NOMO-1 (cell line): ENCODE results near the gene C4A.
"Not testable (repeated sequence)": the region's sequence is repeated elsewhere in the genome, so short reads cannot be mapped to it uniquely, and the experiment has no call there.

Source experiments
- DNase-seq, 2 experiments: peaks; one replicate each; lab custom pipeline; 2025; ENCODE audit not compliant: unreplicated experiment in 2 of 2; lab: John Stamatoyannopoulos, UW

Gene C4A

DNA sequence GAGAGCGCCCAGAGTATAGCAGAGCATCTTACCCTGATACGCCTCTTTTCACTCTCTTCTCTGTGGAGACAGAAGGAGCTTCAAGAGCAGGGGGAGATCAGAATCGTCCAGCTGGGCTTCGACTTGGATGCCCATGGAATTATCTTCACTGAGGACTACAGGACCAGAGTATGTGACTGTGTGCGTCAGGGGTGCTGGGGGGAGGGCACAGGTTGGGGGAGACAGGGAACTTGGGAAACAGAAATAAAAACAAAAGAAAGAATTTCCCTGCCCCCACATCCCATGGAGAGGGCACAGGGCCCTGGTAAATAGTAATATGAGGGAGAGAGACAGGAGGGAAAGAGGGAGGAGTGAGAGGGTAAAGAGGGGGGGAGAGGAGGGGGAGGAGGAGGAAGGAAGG, 3.0 kb upstream of the C4A start:
- DNase-seq, result no peak

DNA sequence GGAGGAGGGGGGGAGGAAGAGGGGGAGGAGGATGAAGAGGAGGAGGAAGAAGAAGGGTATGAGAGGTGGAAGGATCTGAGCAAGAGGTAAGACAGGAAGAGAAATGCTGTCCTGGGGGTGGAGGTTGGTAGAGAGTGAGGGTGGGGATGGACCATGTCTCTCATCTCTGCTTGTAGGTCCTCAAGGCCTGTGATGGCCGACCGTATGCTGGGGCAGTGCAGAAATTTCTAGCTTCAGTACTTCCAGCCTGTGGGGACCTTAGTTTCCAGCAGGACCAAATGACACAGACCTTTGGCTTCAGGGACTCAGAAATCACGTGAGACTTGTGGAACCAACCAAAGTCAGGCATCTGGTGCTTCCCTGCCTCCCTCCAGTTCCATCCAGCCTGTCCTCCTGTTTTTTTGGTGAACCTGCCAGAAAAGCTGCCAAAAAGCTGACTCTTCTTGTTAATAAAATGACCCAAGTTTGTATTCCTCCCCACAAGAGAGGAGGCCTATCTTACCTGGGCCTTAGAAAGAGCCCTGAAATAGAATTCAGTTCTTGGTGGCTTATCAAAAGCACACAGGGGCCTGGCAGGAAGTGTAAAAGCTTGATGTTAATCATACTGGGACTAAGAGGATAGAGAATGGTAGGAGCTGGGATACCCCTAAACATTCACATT, 2.5 kb upstream of the C4A start:
- no peak for DNase-seq

DNA sequence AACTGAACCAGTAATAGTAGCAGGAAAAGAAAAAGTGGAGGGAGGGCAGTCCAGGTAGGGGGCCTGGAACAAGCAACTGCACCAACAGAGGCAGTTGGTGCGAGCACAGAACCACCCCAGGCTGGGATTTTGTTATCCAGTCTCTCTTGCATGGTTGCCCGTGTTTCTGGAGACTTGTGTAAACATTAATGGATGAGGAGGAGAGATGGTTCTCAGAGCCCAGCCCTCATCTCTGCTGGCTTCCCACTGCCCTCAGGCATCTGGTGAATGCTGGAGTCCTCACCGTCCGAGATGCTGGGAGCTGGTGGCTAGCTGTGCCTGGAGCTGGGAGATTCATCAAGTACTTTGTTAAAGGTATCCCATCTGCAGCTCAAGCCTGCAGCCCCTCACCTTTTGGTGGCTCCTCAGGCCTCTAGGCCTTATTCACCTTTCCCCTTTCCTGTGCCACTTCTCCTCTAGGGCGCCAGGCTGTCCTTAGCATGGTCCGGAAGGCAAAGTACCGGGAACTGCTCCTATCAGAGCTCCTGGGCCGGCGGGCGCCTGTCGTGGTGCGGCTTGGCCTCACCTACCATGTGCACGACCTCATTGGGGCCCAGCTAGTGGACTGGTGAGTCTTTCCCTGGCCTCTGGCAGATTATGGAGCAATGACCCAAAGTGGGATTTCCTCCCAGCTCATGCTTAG, 1.5 kb upstream of the C4A start:
- not testable (repeated sequence) for DNase-seq

DNA sequence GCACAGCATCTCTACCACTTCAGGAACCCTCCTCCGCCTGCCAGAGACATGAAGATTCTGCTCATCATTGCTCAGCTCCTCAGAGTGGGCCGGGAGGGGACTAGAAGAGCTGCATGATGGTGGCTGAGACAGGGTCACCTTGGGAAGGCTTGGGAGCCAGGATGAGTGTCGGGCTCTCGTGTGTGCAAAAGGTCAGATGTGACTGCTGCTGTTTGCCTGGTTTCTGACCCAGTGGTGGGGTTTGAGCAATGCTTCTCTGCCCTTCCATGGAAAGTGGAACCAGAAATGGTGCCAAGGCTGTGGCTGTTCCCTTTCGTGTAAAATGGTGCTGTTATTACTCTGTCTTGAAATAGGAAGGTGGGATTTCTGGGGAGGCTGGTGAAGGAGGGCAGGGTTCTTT, 859 bp upstream of the C4A start:
- not testable (repeated sequence) for DNase-seq

DNA sequence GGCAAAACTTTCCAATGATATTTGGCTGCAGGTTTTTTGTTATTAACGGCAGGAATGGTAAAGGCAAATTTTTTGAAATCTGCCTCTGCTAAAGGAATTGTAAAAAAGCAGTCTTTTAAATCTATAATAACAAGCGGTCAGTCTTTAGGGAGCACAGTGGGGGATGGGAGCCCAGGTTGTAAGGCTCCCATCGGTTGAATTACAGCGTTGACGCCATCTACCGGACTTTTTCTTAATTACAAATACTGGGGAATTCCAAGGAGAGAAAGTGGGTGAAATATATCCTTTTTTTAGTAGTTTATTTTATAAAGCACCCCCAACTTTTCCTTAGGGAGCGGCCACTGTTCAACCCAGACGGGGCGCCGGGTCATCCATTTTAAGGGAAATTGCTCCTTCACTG, 7.5 kb downstream of the C4A start:
- DNase-seq, result not testable (repeated sequence)

DNA sequence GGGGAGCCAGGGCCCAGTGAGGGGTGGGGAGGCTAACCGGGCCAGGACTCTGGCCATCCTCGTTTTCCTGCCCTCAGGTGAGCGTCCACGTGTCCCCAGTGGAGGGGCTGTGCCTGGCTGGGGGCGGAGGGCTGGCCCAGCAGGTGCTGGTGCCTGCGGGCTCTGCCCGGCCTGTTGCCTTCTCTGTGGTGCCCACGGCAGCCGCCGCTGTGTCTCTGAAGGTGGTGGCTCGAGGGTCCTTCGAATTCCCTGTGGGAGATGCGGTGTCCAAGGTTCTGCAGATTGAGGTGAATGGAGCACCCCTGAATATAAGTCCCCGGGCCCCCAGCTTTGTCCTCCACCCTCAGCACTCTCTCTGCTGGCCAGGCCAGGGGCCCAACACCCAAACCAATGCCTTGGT, 12.6 kb downstream of the C4A start:
- DNase-seq, result not testable (repeated sequence)

DNA sequence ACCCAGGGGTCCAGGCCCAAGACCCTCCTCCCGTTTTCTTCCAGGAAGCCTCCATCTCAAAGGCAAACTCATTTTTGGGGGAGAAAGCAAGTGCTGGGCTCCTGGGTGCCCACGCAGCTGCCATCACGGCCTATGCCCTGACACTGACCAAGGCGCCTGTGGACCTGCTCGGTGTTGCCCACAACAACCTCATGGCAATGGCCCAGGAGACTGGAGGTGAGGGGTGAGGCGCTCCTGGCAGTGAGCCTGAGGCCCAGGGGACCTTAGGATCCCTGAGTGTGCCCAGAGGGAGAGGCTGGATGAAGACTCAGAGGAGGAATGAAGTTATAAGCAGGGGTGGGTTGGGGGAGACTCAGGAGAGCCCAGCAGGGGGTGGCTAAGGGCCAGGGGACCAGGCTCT, 14.5 kb downstream of the C4A start:
- not testable (repeated sequence) for DNase-seq

DNA sequence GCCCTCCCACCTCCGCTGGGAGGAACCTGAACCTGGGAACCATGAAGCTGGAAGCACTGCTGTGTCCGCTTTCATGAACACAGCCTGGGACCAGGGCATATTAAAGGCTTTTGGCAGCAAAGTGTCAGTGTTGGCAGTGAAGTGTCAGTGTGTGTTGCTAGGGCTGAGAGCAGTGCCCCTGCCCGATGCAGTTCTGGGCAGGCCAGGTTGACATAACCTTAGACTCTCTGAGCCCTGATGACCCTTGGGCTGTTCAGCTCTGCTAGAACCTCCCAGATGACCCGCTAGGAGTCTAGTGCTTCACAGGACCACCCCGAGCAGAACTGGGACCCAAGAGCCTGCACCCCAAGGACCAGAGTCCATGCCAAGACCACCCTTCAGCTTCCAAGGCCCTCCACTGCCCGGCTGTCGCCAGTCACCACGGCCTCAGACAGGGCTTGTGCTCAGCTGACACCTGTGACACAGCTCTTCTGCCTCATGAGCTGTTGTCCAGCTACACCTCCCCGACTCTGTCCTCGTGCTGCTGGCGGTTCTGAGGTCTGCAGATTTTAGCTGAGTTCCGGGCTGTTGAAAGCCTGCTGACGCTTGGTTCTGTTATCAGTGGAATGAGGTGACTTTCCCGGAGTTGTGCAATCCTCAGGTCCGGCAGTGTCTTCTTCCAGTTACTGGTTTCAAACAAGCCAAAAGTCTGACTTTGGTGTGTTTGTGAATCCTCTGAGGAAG, 20.9 kb downstream of the C4A start:
- DNase-seq, result not testable (repeated sequence)

DNA sequence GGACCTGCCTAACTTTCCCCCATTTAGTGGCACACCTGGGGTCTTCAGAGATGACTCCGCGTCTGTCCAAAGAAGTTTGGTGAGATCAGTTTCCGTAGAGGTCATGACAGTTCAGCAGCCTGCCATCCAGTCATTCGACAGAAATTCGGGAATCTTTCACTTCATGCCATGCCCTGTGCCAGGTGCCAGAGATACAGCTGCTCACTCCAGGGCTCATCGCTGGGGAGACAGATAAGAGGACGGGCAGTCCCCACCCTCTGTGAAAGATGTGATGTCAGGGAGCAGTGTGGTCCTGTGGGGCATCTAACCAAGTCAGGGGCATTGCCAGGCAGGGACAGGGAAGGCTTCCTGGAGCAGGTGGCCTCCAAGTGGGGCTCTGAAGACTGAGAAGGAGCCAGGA, 21.4 kb downstream of the C4A start:
- DNase-seq, result not testable (repeated sequence)

DNA sequence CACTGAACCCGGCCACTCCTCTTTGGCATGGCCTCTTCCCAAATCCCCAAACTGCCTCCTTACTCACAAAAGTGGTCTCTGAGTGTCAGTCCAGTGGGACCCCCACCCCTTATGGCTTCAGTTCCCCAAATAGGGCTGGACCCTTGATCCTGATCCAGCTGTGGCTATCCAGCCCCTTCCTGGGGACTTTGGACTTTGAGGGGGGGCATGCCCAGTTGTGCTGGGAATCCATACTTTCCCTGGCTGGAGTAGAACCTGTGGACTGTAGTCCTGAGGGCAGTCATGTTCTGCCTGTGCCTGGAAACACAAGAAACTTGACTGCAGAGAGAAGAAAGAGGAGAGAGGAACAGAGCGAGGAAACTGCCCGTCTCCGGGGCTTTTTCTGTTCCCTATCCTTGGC, 22.5 kb downstream of the C4A start:
- DNase-seq, result not testable (repeated sequence)

DNA sequence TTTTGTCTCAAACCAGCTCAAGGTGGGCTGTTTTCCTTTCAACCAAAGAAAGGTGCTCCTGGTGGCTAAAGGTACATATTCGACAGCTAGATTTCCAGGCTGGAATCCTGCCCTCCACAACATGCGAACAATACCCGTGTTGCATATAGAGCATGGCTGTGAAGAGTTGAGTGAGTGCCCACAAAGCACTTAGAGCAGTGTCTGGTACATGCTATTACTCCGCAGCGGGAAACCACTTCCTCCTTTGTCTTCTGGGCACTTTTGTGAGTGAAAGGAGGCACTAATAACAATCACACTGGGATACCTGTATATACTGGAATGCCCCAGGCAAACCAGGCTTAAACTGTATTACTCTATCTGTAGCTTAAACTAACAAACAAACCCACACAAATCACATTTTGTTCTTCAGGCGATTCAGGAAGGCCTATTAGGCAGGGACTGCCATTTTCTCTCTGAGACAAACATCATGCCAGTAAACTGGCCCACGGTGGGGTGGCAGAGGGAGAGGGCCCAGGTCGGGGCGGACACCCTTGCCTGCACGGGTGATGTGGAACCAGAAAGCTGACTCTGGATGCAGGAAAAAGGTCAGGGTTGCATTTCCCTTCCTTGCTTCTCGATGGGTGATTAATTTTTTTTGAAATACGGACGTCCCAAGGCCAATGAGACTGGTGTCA, 23.1 kb downstream of the C4A start:
- DNase-seq, result not testable (repeated sequence)

DNA sequence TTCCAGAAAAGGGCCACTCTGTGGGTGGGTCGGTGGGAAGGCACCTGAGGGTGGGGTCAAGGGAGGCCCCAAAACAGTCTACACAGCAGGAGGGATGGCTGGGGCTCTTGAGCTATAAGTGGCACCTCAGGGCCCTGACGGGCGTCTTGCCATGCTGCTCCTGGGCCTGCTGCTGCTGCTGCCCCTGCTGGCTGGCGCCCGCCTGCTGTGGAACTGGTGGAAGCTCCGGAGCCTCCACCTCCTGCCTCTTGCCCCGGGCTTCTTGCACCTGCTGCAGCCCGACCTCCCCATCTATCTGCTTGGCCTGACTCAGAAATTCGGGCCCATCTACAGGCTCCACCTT, 23.7 kb downstream of the C4A start:
- DNase-seq, result not testable (repeated sequence)

DNA sequence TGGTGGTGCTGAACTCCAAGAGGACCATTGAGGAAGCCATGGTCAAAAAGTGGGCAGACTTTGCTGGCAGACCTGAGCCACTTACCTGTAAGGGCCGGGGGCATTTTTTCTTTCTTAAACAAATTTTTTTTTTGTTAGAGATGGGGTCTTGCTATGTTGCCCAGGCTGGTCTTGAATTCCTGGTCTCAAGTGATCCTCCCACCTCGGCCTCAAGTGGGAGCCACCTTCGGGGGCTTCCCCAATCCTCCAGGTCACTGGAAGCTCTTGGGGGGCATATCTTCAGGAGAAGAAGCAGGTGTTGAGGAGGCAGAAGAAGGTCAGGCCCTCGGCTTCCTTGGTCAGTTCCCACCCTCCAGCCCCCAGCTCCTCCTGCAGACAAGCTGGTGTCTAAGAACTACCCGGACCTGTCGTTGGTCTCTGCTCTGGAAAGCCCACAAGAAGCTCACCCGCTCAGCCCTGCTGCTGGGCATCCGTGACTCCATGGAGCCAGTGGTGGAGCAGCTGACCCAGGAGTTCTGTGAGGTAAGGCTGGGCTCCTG, 24.2 kb downstream of the C4A start:
- not testable (repeated sequence) for DNase-seq

DNA sequence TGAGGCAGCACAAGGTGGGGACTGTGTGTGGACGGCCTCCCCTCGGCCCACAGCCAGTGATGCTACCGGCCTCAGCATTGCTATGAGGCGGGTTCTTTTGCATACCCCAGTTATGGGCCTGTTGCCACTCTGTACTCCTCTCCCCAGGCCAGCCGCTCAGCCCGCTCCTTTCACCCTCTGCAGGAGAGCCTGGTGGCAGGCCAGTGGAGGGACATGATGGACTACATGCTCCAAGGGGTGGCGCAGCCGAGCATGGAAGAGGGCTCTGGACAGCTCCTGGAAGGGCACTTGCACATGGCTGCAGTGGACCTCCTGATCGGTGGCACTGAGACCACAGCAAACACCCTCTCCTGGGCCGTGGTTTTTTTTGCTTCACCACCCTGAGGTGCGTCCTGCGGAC, 25.2 kb downstream of the C4A start:
- DNase-seq, result not testable (repeated sequence)

DNA sequence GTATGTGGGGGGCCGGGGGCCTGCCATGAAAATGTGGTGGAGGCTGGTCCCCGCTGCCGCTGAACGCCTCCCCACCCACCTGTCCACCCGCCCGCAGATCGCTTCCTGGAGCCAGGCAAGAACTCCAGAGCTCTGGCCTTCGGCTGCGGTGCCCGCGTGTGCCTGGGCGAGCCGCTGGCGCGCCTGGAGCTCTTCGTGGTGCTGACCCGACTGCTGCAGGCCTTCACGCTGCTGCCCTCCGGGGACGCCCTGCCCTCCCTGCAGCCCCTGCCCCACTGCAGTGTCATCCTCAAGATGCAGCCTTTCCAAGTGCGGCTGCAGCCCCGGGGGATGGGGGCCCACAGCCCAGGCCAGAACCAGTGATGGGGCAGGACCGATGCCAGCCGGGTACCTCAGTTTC, 26.2 kb downstream of the C4A start:
- DNase-seq, result not testable (repeated sequence)

DNA sequence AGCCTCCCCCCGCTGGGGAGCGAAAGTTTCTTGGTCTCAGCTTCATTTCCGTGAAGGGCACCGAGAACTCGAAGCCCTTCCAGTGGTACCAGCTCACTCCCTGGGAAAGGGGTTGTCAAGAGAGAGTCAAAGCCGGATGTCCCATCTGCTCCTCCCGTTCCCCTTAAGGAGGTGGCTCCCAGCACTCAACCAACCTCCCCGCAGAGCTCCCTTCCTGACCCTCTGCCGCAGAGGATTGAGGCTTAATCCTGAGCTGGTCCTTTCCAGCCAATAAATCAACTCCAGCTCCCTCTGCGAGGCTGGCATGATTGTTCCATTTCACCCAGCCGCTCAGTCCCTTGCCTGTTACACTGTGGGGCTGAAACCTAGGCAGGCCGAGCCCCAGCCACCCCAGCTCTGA, 26.8 kb downstream of the C4A start:
- not testable (repeated sequence) for DNase-seq

DNA sequence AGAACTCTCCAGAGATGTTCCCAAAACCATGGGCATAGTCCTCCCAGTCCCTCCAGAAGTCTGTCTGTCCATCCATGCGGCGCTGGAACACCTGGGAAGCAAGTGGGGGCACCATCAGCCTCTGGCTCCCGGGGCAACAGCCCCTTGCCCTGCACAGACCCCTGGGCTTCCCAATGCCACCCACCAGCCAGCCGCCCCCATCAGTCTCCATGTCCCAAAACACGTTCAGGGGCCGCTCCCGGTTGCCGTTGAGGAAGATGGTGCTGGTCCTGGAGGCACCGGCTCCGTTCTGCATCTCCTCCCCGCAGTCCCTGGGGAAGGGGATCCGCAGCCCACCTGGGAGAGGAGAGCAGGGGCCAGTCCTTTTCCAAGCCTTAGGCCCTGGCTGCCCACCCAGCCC, 27.7 kb downstream of the C4A start:
- not testable (repeated sequence) for DNase-seq

DNA sequence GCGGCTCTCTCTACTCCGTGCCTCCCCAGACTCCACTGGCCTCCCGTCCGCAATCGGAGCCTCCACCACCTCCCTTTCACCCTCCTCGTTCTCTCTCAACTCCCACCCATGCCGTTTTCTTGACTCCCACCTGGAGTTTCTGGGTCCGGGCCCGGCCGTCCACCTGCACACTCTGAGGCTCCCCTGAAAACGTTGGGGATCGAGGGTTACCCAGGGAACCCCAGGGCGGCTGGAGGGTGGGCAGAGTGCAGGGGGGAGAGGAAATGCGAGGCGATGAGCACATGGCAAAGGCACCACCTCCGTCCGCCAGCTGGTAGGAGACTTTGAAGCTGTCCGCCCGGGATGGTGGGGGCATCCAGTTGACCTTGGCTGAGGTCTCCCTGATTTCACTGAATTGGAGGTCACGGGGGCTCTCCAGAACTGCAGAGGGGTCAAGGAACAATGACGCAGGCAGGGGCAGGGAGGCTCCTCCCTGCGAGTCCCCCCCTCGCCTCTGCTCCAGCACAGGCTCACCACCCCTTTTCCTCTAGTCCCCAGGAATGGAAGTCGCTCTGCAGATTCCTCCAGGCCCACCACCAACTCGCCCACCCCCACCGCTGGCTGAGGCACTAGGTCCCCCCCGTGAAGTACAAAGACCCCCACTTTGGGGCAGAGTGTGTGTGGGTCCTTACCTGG, 29.1 kb downstream of the C4A start:
- DNase-seq, result not testable (repeated sequence)

DNA sequence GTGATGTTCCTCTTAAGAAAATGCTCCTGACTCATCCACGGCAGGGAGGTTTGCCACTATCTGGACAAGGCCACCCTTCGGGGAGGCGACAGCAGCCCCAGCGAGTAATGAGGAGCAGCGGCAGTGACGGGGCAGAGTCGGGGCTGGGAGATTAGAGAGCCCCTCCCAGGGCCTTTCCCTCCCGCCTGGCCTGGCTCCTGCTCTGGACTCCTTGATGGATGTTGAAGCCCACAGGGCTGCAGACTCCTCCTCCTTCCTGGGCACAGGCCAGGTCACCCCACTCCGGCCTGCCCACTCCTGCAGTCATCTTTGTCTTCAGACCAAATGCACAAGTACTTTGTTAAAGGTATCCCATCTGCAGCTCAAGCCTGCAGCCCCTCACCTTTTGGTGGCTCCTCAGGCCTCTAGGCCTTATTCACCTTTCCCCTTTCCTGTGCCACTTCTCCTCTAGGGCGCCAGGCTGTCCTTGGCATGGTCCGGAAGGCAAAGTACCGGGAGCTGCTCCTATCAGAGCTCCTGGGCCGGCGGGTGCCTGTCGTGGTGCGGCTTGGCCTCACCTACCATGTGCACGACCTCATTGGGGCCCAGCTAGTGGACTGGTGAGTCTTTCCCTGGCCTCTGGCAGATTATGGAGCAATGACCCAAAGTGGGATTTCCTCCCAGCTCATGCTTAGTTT, 31.2 kb downstream of the C4A start:
- DNase-seq, result not testable (repeated sequence)

DNA sequence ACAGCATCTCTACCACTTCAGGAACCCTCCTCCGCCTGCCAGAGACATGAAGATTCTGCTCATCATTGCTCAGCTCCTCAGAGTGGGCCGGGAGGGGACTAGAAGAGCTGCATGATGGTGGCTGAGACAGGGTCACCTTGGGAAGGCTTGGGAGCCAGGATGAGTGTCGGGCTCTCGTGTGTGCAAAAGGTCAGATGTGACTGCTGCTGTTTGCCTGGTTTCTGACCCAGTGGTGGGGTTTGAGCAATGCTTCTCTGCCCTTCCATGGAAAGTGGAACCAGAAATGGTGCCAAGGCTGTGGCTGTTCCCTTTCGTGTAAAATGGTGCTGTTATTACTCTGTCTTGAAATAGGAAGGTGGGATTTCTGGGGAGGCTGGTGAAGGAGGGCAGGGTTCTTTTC, 31.9 kb downstream of the C4A start:
- DNase-seq, result not testable (repeated sequence)
